ENCODE measurements around the gene PC.
"Not testable (repeated sequence)": the region's sequence is repeated elsewhere in the genome, so short reads cannot be mapped to it uniquely, and the experiment has no call there.

PC gene

DNA sequence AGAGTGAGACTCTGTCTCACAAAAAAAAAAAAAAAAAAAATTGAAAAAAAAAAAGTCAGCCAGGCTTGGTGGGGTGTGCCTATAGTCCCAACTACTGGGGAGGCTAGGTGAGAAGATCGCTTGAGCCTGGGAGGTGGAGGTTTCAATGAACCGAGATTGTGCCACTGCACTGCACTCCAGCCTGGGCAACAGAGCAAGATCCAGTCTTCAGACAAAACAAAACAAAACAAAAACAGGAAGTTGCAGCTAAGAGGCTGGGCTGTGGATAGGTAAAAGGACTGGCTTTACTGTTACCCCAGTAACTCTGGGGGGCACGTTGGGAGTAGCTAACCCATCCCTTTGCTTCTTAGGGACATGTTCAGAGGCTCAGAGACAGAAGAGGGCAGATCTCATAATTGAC, 6.3 kb upstream of the PC start:
- DNase-seq (ENCODE audit: low read depth), result no peak
- no peaks in the 10 kb centered on the region for H3K27me3 ChIP-seq (replicated peaks; ENCODE audit: control insufficient read depth, insufficient read depth, low read length)
- H3K36me3 ChIP-seq (ENCODE audit: control insufficient read depth, insufficient read depth, low read length, severe bottlenecking), result no peaks in the 10 kb centered on the region
- H3K9ac ChIP-seq (ENCODE audit: low read length), result no peak overlapping the region
- H3K4me3 ChIP-seq (ENCODE audit: low read length), result no peak overlapping the region
- H3K9me3 ChIP-seq (ENCODE audit: control insufficient read depth, low read length), result no peaks in the 10 kb centered on the region
- H3K4me1 ChIP-seq (ENCODE audit: control insufficient read depth, insufficient read depth, low read length), result peaks cover 25% of the 10 kb centered on the region

- H3K9ac ChIP-seq (ENCODE audit: low read length), result no peak overlapping the region
- no peaks in the 10 kb centered on the region for H3K36me3 ChIP-seq (ENCODE audit: control insufficient read depth, insufficient read depth, low read length, severe bottlenecking)
- peaks cover 20% of the 10 kb centered on the region for H3K4me1 ChIP-seq (ENCODE audit: control insufficient read depth, insufficient read depth, low read length)
- DNase-seq (ENCODE audit: low read depth), result no peak
- no peaks in the 10 kb centered on the region for H3K9me3 ChIP-seq (ENCODE audit: control insufficient read depth, low read length)
- H3K27me3 ChIP-seq (replicated peaks; ENCODE audit: control insufficient read depth, insufficient read depth, low read length), result no peaks in the 10 kb centered on the region
- no peak overlapping the region for H3K4me3 ChIP-seq (ENCODE audit: low read length)
Measured at GRCh38 chr11:66962801-66963200, 4.6 kb upstream of the PC start.

DNA sequence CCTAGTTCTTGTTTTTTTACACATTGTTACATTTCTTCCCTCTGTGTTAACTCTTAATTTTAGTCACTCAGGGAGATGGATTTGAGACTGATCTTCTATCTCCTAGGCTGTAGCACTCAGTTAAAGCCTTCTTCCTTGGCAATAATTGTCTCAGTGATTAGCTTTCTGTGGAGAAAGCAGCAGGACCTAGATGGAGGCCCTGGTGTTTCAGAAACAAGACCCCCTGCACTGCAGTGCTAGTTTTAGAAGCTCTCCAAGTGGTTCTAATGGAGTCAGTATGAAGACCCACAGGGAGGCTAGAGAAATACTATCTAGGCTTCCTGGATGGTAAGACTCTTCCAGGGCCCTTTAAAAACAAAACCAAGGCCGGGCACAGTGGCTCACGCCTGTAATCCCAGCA, 4.1 kb upstream of the PC start:
- H3K4me3 ChIP-seq (ENCODE audit: low read length), result no peak overlapping the region
- no peak for DNase-seq (ENCODE audit: low read depth)
- peaks cover 21% of the 10 kb centered on the region for H3K4me1 ChIP-seq (ENCODE audit: control insufficient read depth, insufficient read depth, low read length)
- no peaks in the 10 kb centered on the region for H3K9me3 ChIP-seq (ENCODE audit: control insufficient read depth, low read length)
- H3K9ac ChIP-seq (ENCODE audit: low read length), result no peak overlapping the region
- no peaks in the 10 kb centered on the region for H3K27me3 ChIP-seq (replicated peaks; ENCODE audit: control insufficient read depth, insufficient read depth, low read length)
- H3K36me3 ChIP-seq (ENCODE audit: control insufficient read depth, insufficient read depth, low read length, severe bottlenecking), result no peaks in the 10 kb centered on the region

- H3K9me3 ChIP-seq (ENCODE audit: control insufficient read depth, low read length); H3K4me3 ChIP-seq (ENCODE audit: low read length); H3K36me3 ChIP-seq (ENCODE audit: control insufficient read depth, insufficient read depth, low read length, severe bottlenecking); H3K27me3 ChIP-seq (replicated peaks; ENCODE audit: control insufficient read depth, insufficient read depth, low read length); H3K9ac ChIP-seq (ENCODE audit: low read length); DNase-seq (ENCODE audit: low read depth): not testable (repeated sequence)
- H3K4me1 ChIP-seq (ENCODE audit: control insufficient read depth, insufficient read depth, low read length), result peaks cover 23% of the 10 kb centered on the region
Measured at GRCh38 chr11:66961691-66962213, 3.6 kb upstream of the PC start.

GRCh38 chr11:66958956-66959274, 732 bp upstream of the PC start:
- H3K9me3 ChIP-seq (ENCODE audit: control insufficient read depth, low read length), result no peaks in the 10 kb centered on the region
- no peak for DNase-seq (ENCODE audit: low read depth)
- H3K4me3 ChIP-seq (ENCODE audit: low read length), result peak overlapping the region; percentile 64
- H3K36me3 ChIP-seq (ENCODE audit: control insufficient read depth, insufficient read depth, low read length, severe bottlenecking), result no peaks in the 10 kb centered on the region
- no peaks in the 10 kb centered on the region for H3K27me3 ChIP-seq (replicated peaks; ENCODE audit: control insufficient read depth, insufficient read depth, low read length)
- peaks cover 19% of the 10 kb centered on the region for H3K4me1 ChIP-seq (ENCODE audit: control insufficient read depth, insufficient read depth, low read length)
- H3K9ac ChIP-seq (ENCODE audit: low read length), result peak overlapping the region; percentile 14

DNA sequence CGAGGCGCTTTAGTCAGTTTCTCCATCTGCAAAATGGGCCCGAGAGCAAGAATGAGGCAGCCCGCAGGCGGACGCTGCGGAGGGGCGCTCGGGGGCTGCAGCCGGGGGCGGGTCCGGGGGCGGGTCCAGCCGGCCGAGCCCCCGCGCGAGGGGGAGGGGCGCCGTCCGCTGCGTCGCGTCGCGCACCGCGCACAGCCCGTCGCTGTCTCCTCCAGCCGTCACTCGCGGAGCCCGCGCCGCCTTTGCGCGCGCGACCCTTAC, 282 bp downstream of the PC start:
- Histone ChIP-seq H3K4me3 (ENCODE audit: low read length) (peak overlapping the region; percentile 84), H3K4me1 (ENCODE audit: control insufficient read depth, insufficient read depth, low read length) (peaks cover 19% of the 10 kb centered on the region), H3K9me3 (ENCODE audit: control insufficient read depth, low read length) (no peaks in the 10 kb centered on the region), H3K9ac (ENCODE audit: low read length) (peak overlapping the region; percentile 87), H3K27me3 (replicated peaks; ENCODE audit: control insufficient read depth, insufficient read depth, low read length) (no peaks in the 10 kb centered on the region), H3K36me3 (ENCODE audit: control insufficient read depth, insufficient read depth, low read length, severe bottlenecking) (no peaks in the 10 kb centered on the region)
- no peak for DNase-seq (ENCODE audit: low read depth)

DNA sequence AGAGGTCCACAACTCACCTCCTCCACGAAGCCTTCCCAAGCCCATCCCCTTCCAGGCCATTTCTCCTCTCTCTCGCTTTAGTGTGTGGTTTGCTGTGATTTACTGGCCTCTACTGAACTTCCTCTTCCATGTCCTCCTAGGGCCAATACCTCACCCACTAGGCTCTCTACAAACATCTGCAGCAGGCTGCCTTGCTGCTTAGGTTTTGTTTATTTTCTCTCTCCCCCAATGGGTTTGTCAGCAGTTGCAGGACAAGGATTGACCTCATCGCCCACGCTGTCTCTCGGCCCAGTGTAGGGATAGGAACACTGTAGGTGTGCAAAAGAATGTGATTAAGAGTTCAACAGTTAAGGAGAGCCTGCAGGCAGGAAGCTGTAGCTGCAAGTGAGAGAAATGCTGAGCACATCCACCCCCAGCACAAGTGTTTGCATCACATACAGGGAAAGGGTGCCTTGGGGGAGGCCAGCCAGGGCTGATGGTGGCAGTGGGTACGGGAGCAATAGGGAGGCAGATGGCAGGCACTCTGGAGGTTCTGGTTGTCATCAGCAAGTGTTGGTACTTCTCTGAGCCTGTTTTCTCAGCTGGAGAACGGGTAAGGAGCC, 1.4 kb downstream of the PC start:
- Histone ChIP-seq H3K36me3 (ENCODE audit: control insufficient read depth, insufficient read depth, low read length, severe bottlenecking) (no peaks in the 10 kb centered on the region), H3K9ac (ENCODE audit: low read length) (peak overlapping the region; percentile 87), H3K4me1 (ENCODE audit: control insufficient read depth, insufficient read depth, low read length) (peaks cover 25% of the 10 kb centered on the region), H3K27me3 (replicated peaks; ENCODE audit: control insufficient read depth, insufficient read depth, low read length) (no peaks in the 10 kb centered on the region), H3K9me3 (ENCODE audit: control insufficient read depth, low read length) (no peaks in the 10 kb centered on the region), H3K4me3 (ENCODE audit: low read length) (peak overlapping the region; percentile 84)
- DNase-seq (ENCODE audit: low read depth), result peak; percentile 60

DNA sequence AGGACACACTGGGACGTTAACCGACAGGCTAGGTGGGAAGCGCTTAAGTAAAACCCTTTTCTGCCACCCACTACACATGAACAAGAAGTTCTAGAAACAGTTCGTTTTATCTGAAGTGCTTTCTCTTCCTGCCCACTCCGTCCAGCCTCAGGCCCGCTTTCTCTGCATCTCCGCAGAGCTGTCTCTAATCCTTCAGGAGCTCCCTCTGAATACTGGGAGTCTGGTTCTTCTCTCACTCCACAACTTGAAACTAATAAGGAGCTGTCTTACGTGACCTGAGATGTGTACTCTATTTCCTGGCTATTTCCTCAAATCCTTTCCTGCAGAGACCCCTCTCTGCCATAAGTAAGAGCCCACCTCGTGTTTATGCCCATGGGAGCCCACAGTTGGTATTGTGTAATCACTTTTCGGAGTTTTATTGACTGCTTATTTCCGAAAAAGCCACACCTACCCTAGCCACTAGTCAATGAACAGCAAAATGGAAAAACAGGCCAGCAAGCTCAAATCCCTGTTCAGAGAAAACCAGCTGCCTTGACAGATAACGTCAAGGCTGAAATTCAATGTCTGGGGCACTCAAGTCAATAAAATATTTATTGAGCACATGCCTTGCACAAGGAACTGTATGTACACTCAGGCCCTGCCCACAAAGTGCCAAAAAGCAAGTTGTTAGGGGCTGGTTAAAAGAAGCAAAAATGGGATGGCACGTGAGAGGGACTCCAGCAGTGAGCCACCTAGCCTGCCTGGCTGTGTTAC, 4.9 kb downstream of the PC start:
- Histone ChIP-seq H3K27me3 (replicated peaks; ENCODE audit: control insufficient read depth, insufficient read depth, low read length) (no peaks in the 10 kb centered on the region), H3K9me3 (ENCODE audit: control insufficient read depth, low read length) (no peaks in the 10 kb centered on the region), H3K4me1 (ENCODE audit: control insufficient read depth, insufficient read depth, low read length) (peaks cover 26% of the 10 kb centered on the region), H3K9ac (ENCODE audit: low read length) (no peak overlapping the region), H3K36me3 (ENCODE audit: control insufficient read depth, insufficient read depth, low read length, severe bottlenecking) (peaks cover 9% of the 10 kb centered on the region), H3K4me3 (ENCODE audit: low read length) (no peak overlapping the region)
- no peak for DNase-seq (ENCODE audit: low read depth)

- H3K4me1 ChIP-seq (ENCODE audit: control insufficient read depth, insufficient read depth, low read length), result peaks cover 19% of the 10 kb centered on the region
- DNase-seq (ENCODE audit: low read depth), result peak; percentile 43
- H3K27me3 ChIP-seq (replicated peaks; ENCODE audit: control insufficient read depth, insufficient read depth, low read length), result no peaks in the 10 kb centered on the region
Measured at GRCh38 chr11:66951927-66952337, 6.3 kb downstream of the PC start.

DNA sequence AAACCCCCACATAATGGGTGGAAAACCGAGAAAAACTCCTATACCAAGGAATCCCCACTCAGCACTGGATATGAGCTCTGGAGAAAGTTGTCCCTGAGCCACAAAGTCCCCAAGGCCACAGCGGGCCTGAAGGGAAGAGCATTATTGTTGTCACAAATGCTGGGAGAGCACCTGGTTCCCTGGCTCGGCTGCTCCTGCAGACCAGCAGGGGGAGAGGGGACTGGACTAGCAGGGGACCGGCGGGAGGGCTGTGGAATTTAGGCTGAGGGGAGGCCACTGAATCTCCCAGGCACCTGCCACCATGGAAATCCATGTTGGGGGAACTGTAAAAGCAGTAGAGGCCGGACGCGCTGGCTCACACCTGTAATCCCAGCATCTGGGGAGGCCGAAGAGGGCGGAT, 7.0 kb downstream of the PC start:
- Histone ChIP-seq H3K9ac (ENCODE audit: low read length) (no peak overlapping the region), H3K4me3 (ENCODE audit: low read length) (no peak overlapping the region), H3K9me3 (ENCODE audit: control insufficient read depth, low read length) (no peaks in the 10 kb centered on the region), H3K27me3 (replicated peaks; ENCODE audit: control insufficient read depth, insufficient read depth, low read length) (no peaks in the 10 kb centered on the region), H3K4me1 (ENCODE audit: control insufficient read depth, insufficient read depth, low read length) (peaks cover 13% of the 10 kb centered on the region), H3K36me3 (ENCODE audit: control insufficient read depth, insufficient read depth, low read length, severe bottlenecking) (peaks cover 12% of the 10 kb centered on the region)
- DNase-seq (ENCODE audit: low read depth), result no peak

More at GRCh38 chr11:66951927-66952337, 6.3 kb downstream of the PC start:
- H3K9me3 ChIP-seq (ENCODE audit: control insufficient read depth, low read length), result no peaks in the 10 kb centered on the region
- peaks cover 12% of the 10 kb centered on the region for H3K36me3 ChIP-seq (ENCODE audit: control insufficient read depth, insufficient read depth, low read length, severe bottlenecking)
- no peak overlapping the region for H3K9ac ChIP-seq (ENCODE audit: low read length)
- H3K4me3 ChIP-seq (ENCODE audit: low read length), result no peak overlapping the region

- Histone ChIP-seq H3K4me1 (ENCODE audit: control insufficient read depth, insufficient read depth, low read length) (peaks cover 13% of the 10 kb centered on the region), H3K36me3 (ENCODE audit: control insufficient read depth, insufficient read depth, low read length, severe bottlenecking) (peaks cover 12% of the 10 kb centered on the region), H3K27me3 (replicated peaks; ENCODE audit: control insufficient read depth, insufficient read depth, low read length) (no peaks in the 10 kb centered on the region), H3K9me3 (ENCODE audit: control insufficient read depth, low read length) (no peaks in the 10 kb centered on the region), H3K4me3 (ENCODE audit: low read length) (no peak overlapping the region), H3K9ac (ENCODE audit: low read length) (no peak overlapping the region)
- DNase-seq (ENCODE audit: low read depth), result peak; percentile 63
Measured at GRCh38 chr11:66950112-66950535, 8.1 kb downstream of the PC start.
